Measurements from ENCODE around the gene DCAF8L2.
"Not testable (repeated sequence)": the region's sequence is repeated elsewhere in the genome, so short reads cannot be mapped to it uniquely, and the experiment has no call there.

Gene DCAF8L2

GRCh38 chrX:27590044-27590443 lies at the start of gene DCAF8L2:
Gene DCAF8L2 (plus strand): TSS chrX:27590344. CDS start chrX:27746896, 156,552 bp downstream.
- in situ Hi-C loops (cut with HindIII; ENCODE audit: low sequenced_read_pairs), result no loop called here

GRCh38 chrX:27541161-27541560 lies 49.0 kb upstream of the DCAF8L2 start:
- in situ Hi-C loops (cut with HindIII; ENCODE audit: low sequenced_read_pairs), result not testable (repeated sequence)

- in situ Hi-C loops (cut with HindIII; ENCODE audit: low sequenced_read_pairs), result no loop called here
Observed at GRCh38 chrX:27548624-27549023, 41.5 kb upstream of the DCAF8L2 start.

- in situ Hi-C loops (cut with HindIII; ENCODE audit: low sequenced_read_pairs), result no loop called here
Observed at GRCh38 chrX:27549688-27550087, 40.5 kb upstream of the DCAF8L2 start.

- in situ Hi-C loops (cut with HindIII; ENCODE audit: low sequenced_read_pairs), result no loop called here
Observed at GRCh38 chrX:27555514-27555913, 34.6 kb upstream of the DCAF8L2 start.

- in situ Hi-C loops (cut with HindIII; ENCODE audit: low sequenced_read_pairs), result no loop called here
Observed at GRCh38 chrX:27565992-27566391, 24.2 kb upstream of the DCAF8L2 start.

- in situ Hi-C loops (cut with HindIII; ENCODE audit: low sequenced_read_pairs), result no loop called here
Observed at GRCh38 chrX:27571164-27571563, 19.0 kb upstream of the DCAF8L2 start.

GRCh38 chrX:27575565-27575964 lies 14.6 kb upstream of the DCAF8L2 start:
- in situ Hi-C loops (cut with HindIII; ENCODE audit: low sequenced_read_pairs), result no loop called here

- in situ Hi-C loops (cut with HindIII; ENCODE audit: low sequenced_read_pairs), result no loop called here
Observed at GRCh38 chrX:27583976-27584375, 6.2 kb upstream of the DCAF8L2 start.

GRCh38 chrX:27591938-27592337 lies 1.8 kb downstream of the DCAF8L2 start:
- in situ Hi-C loops (cut with HindIII; ENCODE audit: low sequenced_read_pairs), result no loop called here

GRCh38 chrX:27597508-27597907 lies 7.4 kb downstream of the DCAF8L2 start:
- in situ Hi-C loops (cut with HindIII; ENCODE audit: low sequenced_read_pairs), result no loop called here

- in situ Hi-C loops (cut with HindIII; ENCODE audit: low sequenced_read_pairs), result no loop called here
Observed at GRCh38 chrX:27598312-27598711, 8.2 kb downstream of the DCAF8L2 start.

GRCh38 chrX:27599928-27600327 lies 9.8 kb downstream of the DCAF8L2 start:
- in situ Hi-C loops (cut with HindIII; ENCODE audit: low sequenced_read_pairs), result no loop called here

GRCh38 chrX:27600686-27601085 lies 10.5 kb downstream of the DCAF8L2 start:
- in situ Hi-C loops (cut with HindIII; ENCODE audit: low sequenced_read_pairs), result no loop called here

GRCh38 chrX:27608671-27609070 lies 18.5 kb downstream of the DCAF8L2 start:
- in situ Hi-C loops (cut with HindIII; ENCODE audit: low sequenced_read_pairs), result no loop called here

GRCh38 chrX:27619459-27619858 lies 29.3 kb downstream of the DCAF8L2 start:
- in situ Hi-C loops (cut with HindIII; ENCODE audit: low sequenced_read_pairs), result no loop called here

GRCh38 chrX:27619975-27620374 lies 29.8 kb downstream of the DCAF8L2 start:
- in situ Hi-C loops (cut with HindIII; ENCODE audit: low sequenced_read_pairs), result no loop called here

- in situ Hi-C loops (cut with HindIII; ENCODE audit: low sequenced_read_pairs), result no loop called here
Observed at GRCh38 chrX:27622883-27623282, 32.7 kb downstream of the DCAF8L2 start.

GRCh38 chrX:27626066-27626465 lies 35.9 kb downstream of the DCAF8L2 start:
- in situ Hi-C loops (cut with HindIII; ENCODE audit: low sequenced_read_pairs), result no loop called here

- in situ Hi-C loops (cut with HindIII; ENCODE audit: low sequenced_read_pairs), result no loop called here
Observed at GRCh38 chrX:27633328-27633727, 43.2 kb downstream of the DCAF8L2 start.

- in situ Hi-C loops (cut with HindIII; ENCODE audit: low sequenced_read_pairs), result no loop called here
Observed at GRCh38 chrX:27656581-27656980, 66.4 kb downstream of the DCAF8L2 start.

- in situ Hi-C loops (cut with HindIII; ENCODE audit: low sequenced_read_pairs), result no loop called here
Observed at GRCh38 chrX:27660878-27661277, 70.7 kb downstream of the DCAF8L2 start.

GRCh38 chrX:27671234-27671633 lies 81.1 kb downstream of the DCAF8L2 start:
- in situ Hi-C loops (cut with HindIII; ENCODE audit: low sequenced_read_pairs), result no loop called here

GRCh38 chrX:27674491-27674890 lies 84.3 kb downstream of the DCAF8L2 start:
- in situ Hi-C loops (cut with HindIII; ENCODE audit: low sequenced_read_pairs), result no loop called here

Data from endothelial cell of hepatic sinusoid (primary cell).